GM18873 (cell line): ENCODE measurements around the gene CNTRL.
"Not testable (repeated sequence)": the region's sequence is repeated elsewhere in the genome, so short reads cannot be mapped to it uniquely, and the experiment has no call there.

Source experiments
- ATAC-seq: cut with Tn5 transposase; IDR thresholded peaks from one replicate; pipeline ENCODE4 v1.9.1; 2021; ENCODE audit warnings: mild to moderate bottlenecking, moderate library complexity, moderate number of reproducible peaks; ENCODE audit not compliant: unreplicated experiment, low FRiP score

Gene CNTRL

DNA sequence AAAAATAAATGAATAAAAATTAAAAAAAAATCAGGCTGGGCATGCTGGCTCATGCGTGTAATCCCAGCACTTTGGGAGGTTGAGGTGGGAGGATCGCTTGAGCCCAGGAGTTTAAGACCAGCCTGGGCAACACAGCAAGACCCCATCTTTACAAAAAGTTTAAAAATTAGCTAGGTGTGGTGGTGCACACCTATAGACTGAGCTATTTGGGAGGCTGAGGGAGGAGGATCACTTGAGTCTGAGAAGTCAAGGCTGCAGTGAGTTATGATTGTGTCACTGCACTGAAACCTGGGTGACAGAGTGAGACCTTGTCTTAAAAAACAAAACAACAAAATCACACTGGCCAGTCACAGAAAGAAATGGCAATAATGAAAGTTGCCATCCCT, 3.4 kb upstream of the CNTRL start:
- no peak for ATAC-seq

- ATAC-seq: no peak
Measured at GRCh38 chr9:121071756-121072421, 2.9 kb upstream of the CNTRL start.

GRCh38 chr9:121073038-121073437, 1.7 kb upstream of the CNTRL start:
- no peak for ATAC-seq

DNA sequence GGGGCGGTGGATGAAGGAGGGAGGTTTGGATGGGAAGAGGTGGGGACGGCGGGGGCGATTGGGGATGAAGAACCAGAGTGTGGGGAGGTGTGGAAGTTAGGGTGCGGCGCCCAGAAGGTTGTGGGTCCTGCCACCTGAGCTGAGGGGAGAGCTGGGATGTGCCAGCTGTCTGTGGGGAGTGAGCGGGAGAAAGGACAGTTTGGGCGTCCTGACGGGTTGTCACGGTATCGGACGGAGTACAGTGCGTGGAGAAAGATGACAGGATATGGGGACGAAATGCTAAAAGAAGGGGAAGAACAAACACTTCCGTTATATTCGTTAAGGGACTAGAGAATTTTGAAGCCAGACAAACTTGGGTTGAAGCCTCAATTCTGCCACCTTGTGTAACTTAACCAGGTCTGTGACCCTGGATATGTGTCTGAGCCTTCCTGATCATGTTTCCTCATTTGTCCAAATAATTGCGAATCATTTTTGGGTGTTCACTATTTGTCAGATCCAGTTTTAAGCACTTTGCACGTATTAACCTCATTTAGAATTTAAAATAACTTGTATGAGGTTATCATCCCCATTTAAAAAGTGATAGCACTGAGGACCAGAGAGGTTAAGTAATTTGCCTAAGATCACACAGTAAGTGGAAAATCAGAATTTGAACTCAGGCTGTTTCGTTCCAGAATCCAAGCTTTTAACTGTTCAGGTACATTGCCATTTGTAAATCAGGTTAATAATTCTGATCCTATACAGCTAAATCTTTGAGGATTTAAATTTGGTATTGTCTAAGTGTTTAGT, 689 bp downstream of the CNTRL start:
- ATAC-seq: no peak

GRCh38 chr9:121082075-121082474, 7.3 kb downstream of the CNTRL start:
- ATAC-seq: no peak

- no peak for ATAC-seq
Measured at GRCh38 chr9:121085661-121086060, 10.9 kb downstream of the CNTRL start.

- no peak for ATAC-seq
Measured at GRCh38 chr9:121088576-121088975, 13.8 kb downstream of the CNTRL start.

DNA sequence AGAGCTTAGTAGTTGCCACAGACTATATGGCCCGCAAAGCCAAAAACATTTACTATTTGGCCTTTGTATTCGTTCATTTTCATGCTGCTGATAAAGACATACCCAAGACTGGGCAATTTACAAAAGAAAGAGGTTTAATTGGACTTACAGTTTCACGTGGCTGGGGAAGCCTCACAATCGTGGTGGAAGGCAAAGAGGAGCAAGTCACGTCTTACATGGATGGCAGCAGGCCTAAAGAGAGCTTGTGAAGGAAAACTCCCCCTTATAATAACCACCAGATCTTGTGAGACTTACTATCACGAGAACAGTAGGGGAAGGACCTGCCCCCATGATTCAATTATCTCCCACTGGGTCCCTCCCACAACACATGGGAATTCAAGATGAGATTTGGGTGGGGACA, 16.0 kb downstream of the CNTRL start:
- ATAC-seq: not testable (repeated sequence)

DNA sequence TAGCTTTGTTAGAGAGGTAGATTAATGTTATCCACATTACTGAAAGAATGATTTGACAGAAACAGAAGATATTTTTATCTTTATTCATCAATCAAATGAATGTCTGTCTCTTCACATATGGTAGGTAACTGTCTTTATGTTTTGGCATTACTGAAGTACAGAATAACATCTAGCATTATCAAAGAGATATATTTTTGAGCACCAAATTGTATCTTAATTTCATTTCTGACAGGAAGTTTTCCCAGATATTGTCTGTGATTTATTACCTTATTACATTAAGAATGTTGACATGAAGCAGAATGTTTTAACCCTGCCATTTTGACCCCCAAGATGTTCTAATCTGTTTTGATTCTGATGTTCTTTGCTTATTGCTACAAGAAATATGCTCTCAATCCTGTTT, 20.3 kb downstream of the CNTRL start:
- no peak for ATAC-seq

- ATAC-seq: no peak
Measured at GRCh38 chr9:121098567-121099198, 23.9 kb downstream of the CNTRL start.

DNA sequence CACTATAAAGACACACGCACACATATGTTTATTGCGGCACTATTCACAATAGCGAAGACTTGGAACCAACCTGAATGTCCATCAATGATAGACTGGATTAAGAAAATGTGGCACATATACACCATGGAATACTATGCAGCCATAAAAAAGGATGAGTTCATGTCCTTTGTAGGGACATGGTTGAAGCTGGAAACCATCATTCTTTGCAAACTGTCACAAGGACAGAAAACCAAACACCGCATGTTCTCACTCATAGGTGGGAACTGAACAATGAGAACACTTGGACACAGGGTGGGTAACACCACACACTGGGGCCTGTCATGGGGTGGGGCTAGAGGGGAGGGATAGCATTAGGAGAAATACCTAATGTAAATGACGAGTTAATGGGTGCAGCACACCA, 29.3 kb downstream of the CNTRL start:
- ATAC-seq: not testable (repeated sequence)

GRCh38 chr9:121105531-121105930, 30.8 kb downstream of the CNTRL start:
- ATAC-seq: no peak

DNA sequence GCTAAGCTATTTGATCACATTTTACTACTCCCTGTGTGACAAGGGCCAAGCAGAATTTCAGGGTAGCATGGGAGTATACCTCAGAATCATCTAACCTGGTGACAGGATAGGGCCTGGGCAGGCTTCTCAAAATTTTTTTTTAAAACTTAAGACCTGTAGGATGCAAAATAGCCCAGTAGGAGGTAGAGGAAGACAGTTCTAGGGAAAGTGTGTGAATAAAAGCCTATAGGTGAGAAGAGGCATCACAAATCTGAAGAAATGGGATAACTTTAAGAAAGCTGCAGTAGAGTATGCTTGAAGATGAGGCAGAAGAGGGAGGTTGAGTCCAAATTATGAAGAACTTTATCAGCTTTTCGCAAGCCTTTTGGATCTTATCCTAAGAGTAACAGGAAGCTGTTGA, 32.3 kb downstream of the CNTRL start:
- no peak for ATAC-seq

DNA sequence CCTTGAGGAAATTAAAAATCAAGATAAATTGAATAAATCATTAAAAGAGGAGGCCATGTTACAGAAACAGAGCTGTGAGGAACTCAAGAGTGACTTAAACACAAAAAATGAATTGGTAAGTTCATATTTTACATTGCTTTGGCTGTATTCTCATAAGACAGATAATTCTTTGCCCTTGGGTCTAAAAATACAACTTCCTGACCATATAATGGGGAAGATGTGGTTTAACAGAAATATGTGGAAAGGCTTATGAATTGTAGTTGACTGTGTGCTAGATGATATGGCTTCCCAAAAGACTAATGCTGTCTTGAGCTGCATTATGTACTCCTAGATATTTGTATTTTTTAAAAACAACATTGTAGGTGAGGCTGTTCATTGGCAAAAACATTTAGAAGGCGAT, 33.1 kb downstream of the CNTRL start:
- ATAC-seq: no peak

DNA sequence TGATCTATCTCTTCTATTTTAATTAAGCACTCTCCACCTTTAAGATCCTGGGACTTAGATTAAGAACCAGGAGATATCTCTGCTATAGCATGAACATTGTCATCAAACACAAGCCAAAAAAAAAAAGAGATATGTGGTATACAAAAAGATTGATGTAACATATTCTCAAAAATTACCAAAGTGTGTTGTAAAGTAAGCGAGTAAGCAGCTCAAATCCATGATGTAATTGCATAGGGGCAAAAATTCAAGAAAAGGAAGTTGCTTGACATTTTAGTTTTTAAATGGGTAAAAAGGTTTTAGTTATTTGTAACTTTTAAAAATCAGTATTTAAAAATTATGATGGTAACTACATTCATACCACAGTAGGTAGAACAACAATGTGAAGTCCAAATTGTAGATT, 40.7 kb downstream of the CNTRL start:
- no peak for ATAC-seq

GRCh38 chr9:121118266-121118665, 43.5 kb downstream of the CNTRL start:
- ATAC-seq: no peak

- ATAC-seq: no peak
Measured at GRCh38 chr9:121120386-121120785, 45.6 kb downstream of the CNTRL start.

DNA sequence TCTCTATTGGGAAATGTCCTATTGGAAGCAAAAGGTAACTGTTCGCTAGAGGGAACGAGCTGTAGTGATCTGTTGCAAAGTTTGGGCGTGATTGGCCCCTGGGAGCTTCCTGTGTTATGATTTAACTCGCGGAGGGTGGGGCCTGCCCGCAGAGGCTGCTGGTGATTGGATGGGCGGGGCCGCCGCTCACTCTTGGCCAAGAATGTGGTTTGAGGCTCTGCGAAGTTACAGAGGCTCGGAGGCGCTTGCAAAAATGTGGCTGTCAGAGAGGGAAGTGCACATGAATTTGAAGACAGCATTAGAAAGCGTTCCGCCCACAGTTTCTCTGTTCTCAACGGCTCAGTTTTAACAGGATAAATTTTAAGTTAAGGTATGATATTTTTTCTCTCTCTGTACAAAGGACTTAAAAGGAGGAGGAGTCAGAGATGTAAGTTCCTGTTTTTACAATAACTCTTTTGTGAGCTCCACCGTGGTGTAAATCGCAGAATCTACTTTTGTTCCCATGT, 46.9 kb downstream of the CNTRL start:
- peak; percentile 94 for ATAC-seq

DNA sequence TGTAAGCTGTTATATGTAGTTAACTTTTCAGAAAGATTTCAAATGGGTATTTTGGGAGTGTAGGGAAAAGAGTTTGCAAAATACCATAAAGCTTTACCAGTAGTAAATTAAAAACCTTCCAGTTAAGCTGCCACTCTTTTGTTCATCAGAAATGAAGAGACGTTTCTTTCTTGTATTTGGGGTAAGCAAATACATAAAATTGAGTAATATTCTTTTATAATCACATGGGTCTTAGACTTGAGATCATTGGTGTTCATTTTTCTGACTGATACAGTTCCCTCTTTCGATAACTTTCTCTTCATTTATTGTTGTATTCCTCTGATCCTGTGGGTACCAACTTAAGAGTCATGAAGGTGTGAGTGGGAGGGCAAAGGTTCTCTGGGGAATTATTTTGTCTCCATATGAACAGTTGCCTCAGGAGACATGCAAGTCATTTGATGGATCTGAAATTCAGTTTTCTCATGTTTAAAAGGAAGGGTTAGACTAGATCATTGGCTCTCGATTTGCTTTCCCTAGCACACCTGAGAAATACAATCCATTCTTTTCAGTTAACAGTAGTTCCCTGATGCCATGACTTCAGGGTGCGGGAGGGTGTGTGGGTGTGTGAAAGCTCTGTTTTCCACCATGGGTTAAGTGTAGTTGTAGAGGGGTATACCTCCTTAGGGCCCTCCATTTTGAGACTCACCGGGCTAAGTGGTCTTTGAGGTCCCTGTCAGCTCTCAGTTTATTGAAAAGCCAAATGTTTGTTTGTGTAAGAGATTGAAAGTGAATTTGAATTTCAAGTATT, 47.7 kb downstream of the CNTRL start:
- no peak for ATAC-seq

GRCh38 chr9:121123816-121124535, 49.2 kb downstream of the CNTRL start:
- no peak for ATAC-seq
